AG08396 (cell line): ENCODE results near the gene SLC2A8.

Experiments
- DNase-seq: peaks from one replicate; pipeline ENCODE4 v3.0.0; 2012; ENCODE audit warnings: low spot score, mixed read lengths

SLC2A8 gene

GRCh38 chr9:127396808-127397645, at the start of gene SLC2A8:
TSS of gene SLC2A8 (plus strand) at chr9:127397169. CDS start at chr9:127397231, 62 bp downstream.
- DNase-seq: peak; percentile 97

DNA sequence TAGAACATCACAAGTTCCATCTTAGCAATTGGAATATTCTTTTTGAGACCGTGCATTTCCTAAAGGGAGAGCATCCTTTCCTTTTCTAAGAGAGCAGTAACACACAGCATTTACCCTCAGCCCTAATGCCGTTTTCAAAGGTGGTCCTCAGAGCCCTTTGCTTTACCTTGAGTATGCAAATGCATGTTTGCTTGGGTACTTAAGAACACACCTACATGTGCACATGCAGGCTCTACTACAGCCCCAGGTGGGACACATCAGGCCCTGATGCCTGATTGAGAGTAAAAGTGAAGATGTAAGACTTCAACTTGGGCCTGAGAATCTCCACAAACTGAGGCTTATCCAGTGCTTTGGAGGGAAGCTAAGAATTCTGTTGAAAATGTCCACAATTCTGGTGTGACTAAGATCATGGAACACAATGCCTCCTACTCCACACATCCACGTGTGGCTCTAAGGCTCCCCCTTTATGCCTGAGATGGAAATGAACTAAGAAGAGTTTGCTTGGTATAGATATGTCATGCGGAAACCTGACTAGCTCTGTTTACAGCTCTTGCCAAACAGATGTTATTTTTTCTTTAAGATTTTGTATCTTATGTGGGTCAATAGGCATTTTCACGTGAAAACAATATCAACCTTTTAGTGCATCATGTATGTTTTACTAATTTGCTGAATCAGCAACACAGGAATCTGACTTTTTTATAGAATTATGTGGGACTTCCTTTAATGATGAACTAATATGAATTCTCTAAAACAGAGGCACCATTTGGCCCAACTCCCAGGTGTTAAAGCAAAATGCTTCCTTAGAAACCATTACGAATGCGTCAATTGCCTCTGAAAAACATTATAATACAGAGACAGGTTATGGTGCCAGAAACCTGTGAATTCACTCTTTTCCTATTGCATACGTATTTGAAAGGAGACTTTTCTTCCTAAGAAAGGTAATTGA, 48.9 kb upstream of the SLC2A8 start:
- DNase-seq: peak; percentile 33

DNA sequence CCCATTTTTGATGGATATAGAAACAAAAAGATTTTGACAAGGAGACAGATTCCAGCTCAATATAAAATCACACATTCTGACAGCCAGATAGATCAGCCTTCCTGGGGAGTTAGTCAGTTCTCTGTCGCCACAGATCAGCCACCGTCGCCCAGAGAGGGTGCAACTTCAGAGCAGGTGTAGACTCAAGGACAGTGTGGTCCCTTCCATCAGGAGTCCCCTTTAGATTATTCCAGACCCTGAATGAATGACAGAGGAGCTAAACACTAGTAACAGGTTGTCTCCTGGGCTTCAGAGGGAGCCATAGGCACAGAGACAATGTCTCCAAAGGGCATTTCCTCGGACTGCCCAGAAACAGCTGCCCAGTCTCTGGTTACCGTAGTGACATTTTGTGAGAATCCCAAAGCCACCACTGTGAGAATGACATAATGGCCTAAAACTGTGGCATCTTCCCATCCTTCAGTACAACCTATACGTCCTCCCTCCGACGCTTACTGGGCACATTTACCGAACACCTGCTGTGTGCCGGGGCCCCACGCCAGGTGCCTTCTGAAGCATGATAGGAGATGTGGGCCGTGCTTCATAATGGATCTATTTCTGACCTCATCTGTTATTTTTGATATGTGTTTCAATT, 47.4 kb upstream of the SLC2A8 start:
- DNase-seq: no peak

GRCh38 chr9:127351182-127352166, 45.5 kb upstream of the SLC2A8 start:
- DNase-seq: no peak

- DNase-seq: no peak
Measured at GRCh38 chr9:127353882-127354281, 43.1 kb upstream of the SLC2A8 start.

GRCh38 chr9:127356906-127357305, 40.1 kb upstream of the SLC2A8 start:
- no peak for DNase-seq

- DNase-seq: no peak
Measured at GRCh38 chr9:127358023-127358535, 38.9 kb upstream of the SLC2A8 start.

DNA sequence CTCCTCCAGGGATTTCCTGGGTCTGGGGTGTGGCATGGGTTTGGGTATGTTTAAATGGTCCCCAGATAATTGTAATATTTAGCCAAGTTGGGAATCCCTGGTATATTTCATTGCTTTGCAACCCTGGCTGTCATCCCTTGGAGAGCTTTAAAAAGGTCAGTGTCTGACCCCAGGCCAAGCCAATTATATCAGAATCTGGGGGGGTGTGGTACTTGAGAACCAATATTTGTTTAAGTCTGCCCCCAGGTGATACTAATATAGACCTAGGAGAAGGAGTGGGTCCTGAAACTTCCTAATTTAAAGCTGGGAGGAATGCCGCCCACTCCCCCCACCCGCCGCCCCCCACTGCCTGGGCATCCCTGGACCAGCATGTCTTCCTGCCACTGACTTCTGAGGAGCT, 38.2 kb upstream of the SLC2A8 start:
- no peak for DNase-seq

DNA sequence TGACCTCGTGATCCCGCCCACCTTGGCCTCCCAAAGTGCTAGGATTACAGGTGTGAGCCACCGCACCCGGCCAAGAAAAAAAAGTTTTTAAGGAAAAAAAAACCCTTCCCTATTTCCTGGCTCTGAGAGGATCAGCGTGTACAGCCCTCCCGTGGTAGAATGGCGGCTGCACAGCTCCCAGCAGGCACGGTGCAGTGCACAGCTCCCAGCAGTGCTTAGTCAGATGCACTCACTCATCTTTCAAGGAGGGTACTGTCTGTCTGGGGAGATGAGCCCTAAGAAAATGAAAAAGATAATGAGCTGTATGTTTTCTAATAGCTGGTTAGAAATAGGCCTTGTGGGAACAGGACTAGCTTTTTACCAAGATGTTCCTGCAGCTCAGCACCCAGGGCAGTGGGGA, 36.7 kb upstream of the SLC2A8 start:
- DNase-seq: no peak

GRCh38 chr9:127360829-127361228, 36.1 kb upstream of the SLC2A8 start:
- DNase-seq: no peak

DNA sequence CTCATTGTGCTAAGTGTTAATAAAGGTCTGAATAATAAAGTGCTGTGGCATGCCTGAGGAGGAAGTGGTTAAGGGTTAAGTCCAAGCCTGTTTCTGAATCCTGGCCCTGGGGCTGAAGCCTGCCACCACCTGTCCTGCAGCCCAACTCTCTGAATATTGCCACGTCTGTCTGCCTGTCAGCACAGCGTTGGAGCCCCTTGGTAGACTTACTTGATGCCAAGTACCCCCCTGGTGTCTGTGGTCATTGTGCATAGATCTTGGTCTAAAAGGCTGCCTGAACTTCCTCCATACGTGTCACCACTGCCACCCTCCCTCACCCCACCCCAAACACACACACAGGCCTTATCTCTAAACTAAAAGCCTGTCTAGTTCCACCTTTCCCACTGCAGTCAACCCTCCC, 35.4 kb upstream of the SLC2A8 start:
- no peak for DNase-seq

DNA sequence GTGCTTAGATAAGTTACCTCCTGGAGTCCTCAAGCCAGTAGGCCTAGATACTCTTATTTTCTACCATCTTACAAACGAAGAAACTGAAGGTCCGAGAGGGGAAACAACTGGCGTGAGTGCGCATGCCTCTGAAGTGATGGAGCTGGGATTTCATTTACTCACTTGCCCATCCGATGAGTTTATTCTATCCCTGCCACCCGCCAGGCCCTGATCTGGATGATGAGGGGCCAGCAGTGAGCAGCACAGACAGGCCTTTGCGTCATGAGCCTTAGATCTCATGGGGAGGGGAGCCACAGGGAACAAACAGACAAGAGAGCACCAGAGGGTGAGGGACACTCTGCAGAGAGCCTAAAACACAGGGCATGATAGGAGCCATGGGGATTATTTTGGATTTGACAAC, 34.1 kb upstream of the SLC2A8 start:
- no peak for DNase-seq

- no peak for DNase-seq
Measured at GRCh38 chr9:127365461-127365860, 31.5 kb upstream of the SLC2A8 start.

GRCh38 chr9:127366594-127366993, 30.4 kb upstream of the SLC2A8 start:
- DNase-seq: no peak

DNA sequence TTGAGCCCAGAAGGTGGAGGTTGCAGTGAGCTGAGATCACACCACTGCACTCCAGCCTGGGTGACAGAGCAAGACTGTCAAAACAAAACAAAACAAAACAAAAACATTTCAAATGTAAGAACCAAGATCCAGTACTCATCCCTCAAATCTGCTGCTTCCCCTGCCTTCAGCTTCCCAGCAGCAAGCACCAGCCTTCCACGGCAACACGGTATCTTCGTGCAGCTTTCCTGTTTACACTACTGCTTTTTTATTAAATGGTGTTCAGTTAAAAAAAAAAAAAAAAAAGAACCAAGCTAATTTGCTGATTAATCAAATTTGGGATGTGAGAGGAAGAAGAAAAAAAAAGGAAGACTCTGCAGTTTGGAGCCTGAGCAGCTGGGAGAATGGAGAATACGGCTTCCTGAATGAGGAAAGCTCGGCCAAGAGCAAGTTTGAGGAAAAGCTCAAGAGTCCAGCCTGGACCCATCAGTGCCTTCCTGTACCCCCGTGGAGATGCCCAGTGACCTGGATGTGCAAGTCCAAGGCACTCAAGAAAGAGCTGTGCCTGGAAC, 28.0 kb upstream of the SLC2A8 start:
- DNase-seq: no peak

DNA sequence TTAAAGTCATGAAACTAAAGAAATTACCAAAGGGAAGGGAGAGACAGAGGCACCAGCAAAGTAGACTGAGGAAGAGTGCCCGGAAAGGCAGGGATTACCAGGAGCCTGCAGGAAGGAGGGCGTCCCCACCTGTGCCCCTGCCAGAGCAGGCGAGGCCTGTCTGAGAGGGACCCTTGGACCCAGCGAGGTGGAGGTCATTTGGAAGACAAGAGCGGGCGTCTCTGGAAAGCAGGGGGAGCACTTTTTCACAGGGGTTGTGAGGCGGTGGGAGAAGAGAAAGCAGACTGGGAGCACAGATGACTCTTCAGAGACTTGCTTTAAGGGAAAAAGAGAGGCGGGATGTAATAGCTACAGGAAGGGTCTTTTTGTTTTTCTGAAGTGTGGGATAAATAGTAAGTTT, 27.5 kb upstream of the SLC2A8 start:
- DNase-seq: no peak

DNA sequence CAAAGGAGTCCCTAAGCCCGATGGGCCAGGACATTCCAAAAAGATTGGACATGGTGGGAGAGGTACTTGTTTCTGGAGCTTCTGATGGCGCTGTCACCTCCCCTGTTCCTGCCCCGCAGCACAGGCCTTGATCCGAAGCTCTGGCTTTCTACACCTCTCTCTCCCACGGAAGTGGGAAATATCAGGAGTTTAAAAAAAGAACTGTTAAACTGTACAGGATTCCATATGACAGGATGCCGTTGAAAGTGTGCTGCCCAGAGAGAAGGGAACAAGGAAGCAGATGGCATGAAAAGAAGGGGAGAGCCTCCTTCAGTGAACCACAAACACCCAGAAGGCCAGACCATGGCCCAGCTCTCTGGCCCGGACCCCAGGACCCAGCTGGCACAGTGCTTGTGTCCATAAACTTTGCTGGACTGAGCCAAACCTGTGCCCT, 26.8 kb upstream of the SLC2A8 start:
- DNase-seq: no peak

GRCh38 chr9:127370672-127371648, 26.0 kb upstream of the SLC2A8 start:
- DNase-seq: no peak

- no peak for DNase-seq
Measured at GRCh38 chr9:127380479-127380878, 16.5 kb upstream of the SLC2A8 start.
